Adipocyte (in vitro differentiated cells): Measurements from ENCODE around the gene ZNF213.
"Not testable (repeated sequence)": the region's sequence is repeated elsewhere in the genome, so short reads cannot be mapped to it uniquely, and the experiment has no call there.

Experiments used
- DNase-seq: peaks from one replicate; pipeline ENCODE4 v3.0.0-alpha.2; 2015; ENCODE audit warnings: low read depth
- H3K27me3 ChIP-seq: replicated peaks from 2 replicates; pipeline ENCODE4 v1.7.0; 2013; ENCODE audit warnings: mild to moderate bottlenecking, low read length, moderate library complexity; ENCODE audit not compliant: control insufficient read depth, insufficient read depth
- H3K36me3 ChIP-seq: 2 replicates; pipeline ENCODE4 v1.7.0; 2013; ENCODE audit warnings: low read length, mild to moderate bottlenecking, moderate library complexity; ENCODE audit not compliant: control insufficient read depth, insufficient read depth, severe bottlenecking
- H3K4me1 ChIP-seq: 2 replicates; pipeline ENCODE4 v1.7.0; 2013; ENCODE audit warnings: mild to moderate bottlenecking, low read length, moderate library complexity; ENCODE audit not compliant: control insufficient read depth, insufficient read depth
- H3K4me3 ChIP-seq: 2 replicates; pipeline ENCODE4 v1.7.0; 2013; ENCODE audit warnings: mild to moderate bottlenecking, low read length, moderate library complexity
- H3K9ac ChIP-seq: 2 replicates; pipeline ENCODE4 v1.7.0; 2013; ENCODE audit warnings: mild to moderate bottlenecking, low read length, moderate library complexity
- H3K9me3 ChIP-seq: 2 replicates; pipeline ENCODE4 v1.7.0; 2013; ENCODE audit warnings: mild to moderate bottlenecking, low read length, moderate library complexity; ENCODE audit not compliant: control insufficient read depth

ZNF213 gene

GRCh38 chr16:3155972-3156371 is 21.1 kb downstream of the ZNF213 start:
- H3K4me1 ChIP-seq, result peaks cover 21% of the 10 kb centered on the region
- no peaks in the 10 kb centered on the region for H3K36me3 ChIP-seq
- no peak overlapping the region for H3K4me3 ChIP-seq
- DNase-seq, result no peak
- no peaks in the 10 kb centered on the region for H3K27me3 ChIP-seq
- no peaks in the 10 kb centered on the region for H3K9me3 ChIP-seq
- H3K9ac ChIP-seq, result no peak overlapping the region

DNA sequence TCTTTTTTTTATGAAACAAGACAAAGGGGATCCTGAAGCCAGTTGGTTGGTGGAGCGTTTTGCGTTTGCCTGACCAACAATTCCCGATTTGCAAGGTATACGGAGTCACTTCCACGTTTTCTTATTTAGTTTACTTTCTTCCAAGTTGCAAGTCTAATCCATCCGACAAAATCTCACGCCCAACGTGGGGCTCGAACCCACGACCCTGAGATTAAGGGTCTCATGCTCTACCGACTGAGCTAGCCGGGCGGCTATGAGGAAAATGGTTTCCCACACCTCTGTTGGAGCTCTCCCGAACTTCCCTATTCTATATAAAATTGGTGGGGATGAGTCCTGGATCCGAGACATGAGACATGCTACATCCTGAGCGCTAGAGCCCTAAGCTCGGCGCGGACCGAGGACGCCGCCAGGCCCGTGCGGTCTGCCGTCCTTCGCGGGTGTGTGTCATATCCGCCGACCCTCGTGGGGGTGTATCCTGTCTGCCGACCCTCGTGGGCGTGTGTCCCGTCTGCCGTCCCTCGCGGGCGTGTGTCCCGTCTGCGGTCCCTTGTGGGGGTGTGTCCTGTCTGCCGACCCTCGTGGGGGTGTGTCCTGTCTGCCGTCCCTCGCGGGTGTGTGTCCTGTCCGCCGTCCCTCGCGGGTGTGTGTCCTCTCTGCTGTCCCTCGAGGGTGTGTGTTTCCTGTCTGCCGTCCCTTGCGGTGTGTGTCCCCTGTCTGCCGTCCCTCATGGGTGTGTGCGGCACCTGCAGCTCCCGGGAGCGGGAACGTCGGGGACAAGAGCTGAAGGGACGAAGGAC is 22.6 kb downstream of the ZNF213 start:
- Histone ChIP-seq H3K9ac (peak overlapping the region; percentile 77), H3K36me3 (no peaks in the 10 kb centered on the region), H3K9me3 (no peaks in the 10 kb centered on the region), H3K27me3 (no peaks in the 10 kb centered on the region), H3K4me1 (peaks cover 15% of the 10 kb centered on the region), H3K4me3 (peak overlapping the region; percentile 86)
- peak; percentile 89 for DNase-seq

GRCh38 chr16:3158026-3158509 is 23.2 kb downstream of the ZNF213 start:
- H3K4me3 ChIP-seq, result peak overlapping the region; percentile 86
- no peaks in the 10 kb centered on the region for H3K9me3 ChIP-seq
- DNase-seq, result peak; percentile 47
- peaks cover 14% of the 10 kb centered on the region for H3K4me1 ChIP-seq
- H3K27me3 ChIP-seq, result no peaks in the 10 kb centered on the region
- no peaks in the 10 kb centered on the region for H3K36me3 ChIP-seq
- peak overlapping the region; percentile 77 for H3K9ac ChIP-seq

DNA sequence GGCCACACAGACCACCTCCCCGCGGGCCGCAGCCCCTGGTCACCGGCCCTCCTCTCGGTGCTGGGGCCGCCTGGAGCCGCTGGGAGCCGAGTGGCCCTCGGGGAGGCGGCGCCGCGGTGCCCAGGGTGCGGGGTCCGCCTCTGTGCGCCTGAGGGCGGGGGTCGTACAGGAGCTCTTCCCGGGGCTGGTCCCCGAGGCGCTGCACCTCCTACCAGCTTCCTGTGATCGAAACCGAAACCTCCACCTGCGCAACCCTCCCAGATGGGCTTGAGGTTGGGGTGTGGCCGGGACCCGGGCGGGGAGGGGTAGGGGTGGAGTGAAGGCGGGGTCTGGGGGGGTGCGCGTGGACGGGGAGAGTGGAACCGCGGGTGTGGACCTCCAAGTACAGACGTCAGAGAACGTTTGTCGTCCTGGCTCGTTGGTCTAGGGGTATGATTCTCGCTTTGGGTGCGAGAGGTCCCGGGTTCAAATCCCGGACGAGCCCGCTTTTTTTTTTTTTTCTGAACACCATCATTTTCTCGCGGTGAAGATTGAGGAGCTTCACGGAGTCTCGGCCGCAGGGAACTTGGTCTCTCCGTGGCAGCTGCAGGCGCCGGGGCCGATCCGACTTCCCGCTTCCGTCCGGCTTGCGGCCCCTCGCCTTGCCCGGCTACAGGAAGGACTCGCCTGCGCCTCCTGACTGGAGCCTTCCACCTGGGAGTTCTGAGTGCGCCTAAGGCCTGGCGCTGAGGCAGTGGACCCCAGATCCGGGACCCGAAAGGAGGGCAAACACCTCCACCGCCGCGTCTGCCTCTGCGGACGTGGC is 23.9 kb downstream of the ZNF213 start:
- no peaks in the 10 kb centered on the region for H3K36me3 ChIP-seq
- peaks cover 14% of the 10 kb centered on the region for H3K4me1 ChIP-seq
- peaks cover 4% of the 10 kb centered on the region for H3K27me3 ChIP-seq
- H3K9ac ChIP-seq, result peak overlapping the region; percentile 91
- peak; percentile 91 for DNase-seq
- H3K9me3 ChIP-seq, result no peaks in the 10 kb centered on the region
- H3K4me3 ChIP-seq, result peak overlapping the region; percentile 86

GRCh38 chr16:3161235-3162018 is 26.6 kb downstream of the ZNF213 start:
- Histone ChIP-seq H3K4me3 (no peak overlapping the region), H3K36me3 (no peaks in the 10 kb centered on the region), H3K9ac (no peak overlapping the region), H3K27me3 (peaks cover 5% of the 10 kb centered on the region), H3K9me3 (no peaks in the 10 kb centered on the region), H3K4me1 (peaks cover 14% of the 10 kb centered on the region)
- DNase-seq, result no peak

DNA sequence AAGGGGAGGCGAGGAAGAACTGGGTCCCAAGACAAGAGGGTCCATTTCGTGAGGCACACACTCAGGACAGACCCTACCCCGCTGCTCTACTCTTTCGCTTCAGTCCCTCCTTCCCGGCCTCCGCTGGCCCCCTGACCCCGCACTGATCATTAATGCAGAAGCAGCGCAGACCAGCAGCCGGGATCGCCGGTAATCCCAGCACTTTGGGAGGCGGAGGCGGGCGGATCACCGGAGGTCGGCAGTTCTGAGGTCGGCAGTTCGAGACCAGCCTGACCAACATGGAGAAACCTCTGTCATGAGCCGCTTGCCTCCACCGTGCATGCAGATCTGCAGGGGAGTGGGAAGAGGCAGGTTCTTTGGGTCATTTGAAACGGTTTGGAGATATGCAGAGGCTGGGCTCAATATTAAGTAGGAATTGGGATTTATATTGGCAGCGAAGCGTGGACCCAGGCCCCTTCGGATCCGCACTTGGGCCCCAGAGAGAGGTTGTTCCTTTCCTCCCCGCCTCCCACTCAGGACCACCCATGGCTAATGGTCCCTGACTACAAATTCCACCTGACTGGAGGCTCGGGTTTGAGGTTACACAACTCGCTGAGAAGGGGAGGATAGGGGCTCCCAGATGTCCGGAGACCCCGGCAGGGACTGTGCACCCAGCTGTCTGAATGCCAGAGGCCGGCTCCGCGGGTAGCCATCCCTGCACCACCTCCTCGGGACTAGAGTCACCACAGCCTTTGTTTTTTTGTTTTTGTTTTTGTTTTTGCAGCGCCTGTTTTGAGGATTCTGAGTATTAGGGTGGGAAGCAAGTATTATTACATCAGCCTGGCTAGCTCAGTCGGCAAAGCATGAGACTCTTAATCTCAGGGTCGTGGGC is 29.5 kb downstream of the ZNF213 start:
- H3K4me1 ChIP-seq, result peaks cover 5% of the 10 kb centered on the region
- H3K36me3 ChIP-seq, result no peaks in the 10 kb centered on the region
- no peak for DNase-seq
- H3K4me3 ChIP-seq, result no peak overlapping the region
- H3K9me3 ChIP-seq, result no peaks in the 10 kb centered on the region
- H3K9ac ChIP-seq, result no peak overlapping the region
- H3K27me3 ChIP-seq, result peaks cover 23% of the 10 kb centered on the region

DNA sequence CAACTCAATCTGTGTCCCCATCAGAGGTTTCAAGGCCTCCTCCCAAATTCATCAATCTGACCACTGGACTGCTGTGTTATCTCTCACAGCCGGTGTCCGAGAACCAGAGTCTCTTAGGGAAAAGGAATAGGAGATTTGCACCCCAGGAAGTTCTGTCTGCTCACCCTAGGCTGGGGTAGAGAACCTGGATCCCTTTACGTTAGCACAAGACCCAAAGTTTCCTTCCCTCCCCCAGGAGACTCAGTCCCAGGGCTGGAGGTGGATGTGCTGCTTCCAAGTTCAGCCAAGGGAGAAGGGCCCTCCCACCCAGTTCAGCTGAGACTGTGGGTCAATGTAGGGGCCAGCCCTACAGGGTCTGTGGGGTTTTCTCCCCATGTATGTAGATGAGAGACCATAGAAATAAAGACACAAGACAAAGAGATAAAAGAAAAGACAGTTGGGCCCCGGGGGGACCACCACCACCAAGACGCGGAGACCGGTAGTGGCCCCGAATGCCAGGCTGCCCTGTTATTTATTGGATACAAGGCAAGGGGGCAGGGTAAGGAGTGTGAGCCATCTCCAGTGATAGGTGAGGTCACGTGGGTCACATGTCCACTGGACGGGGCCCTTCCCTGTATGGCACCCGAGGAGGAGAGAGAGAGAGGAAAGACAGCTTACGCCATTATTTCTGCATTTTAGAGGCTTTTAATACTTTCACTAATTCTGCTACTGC is 30.4 kb downstream of the ZNF213 start:
- Histone ChIP-seq H3K9ac (peak overlapping the region; percentile 48), H3K36me3 (no peaks in the 10 kb centered on the region), H3K27me3 (peaks cover 31% of the 10 kb centered on the region), H3K9me3 (no peaks in the 10 kb centered on the region), H3K4me1 (no peaks in the 10 kb centered on the region), H3K4me3 (peak overlapping the region; percentile 52)
- no peak for DNase-seq

- H3K4me3 ChIP-seq, result no peak overlapping the region
- no peaks in the 10 kb centered on the region for H3K36me3 ChIP-seq
- peaks cover 37% of the 10 kb centered on the region for H3K27me3 ChIP-seq
- H3K9me3 ChIP-seq, result no peaks in the 10 kb centered on the region
- H3K4me1 ChIP-seq, result peaks cover 5% of the 10 kb centered on the region
- no peak for DNase-seq
- H3K9ac ChIP-seq, result no peak overlapping the region
Measured at GRCh38 chr16:3166505-3166886, 31.7 kb downstream of the ZNF213 start.

DNA sequence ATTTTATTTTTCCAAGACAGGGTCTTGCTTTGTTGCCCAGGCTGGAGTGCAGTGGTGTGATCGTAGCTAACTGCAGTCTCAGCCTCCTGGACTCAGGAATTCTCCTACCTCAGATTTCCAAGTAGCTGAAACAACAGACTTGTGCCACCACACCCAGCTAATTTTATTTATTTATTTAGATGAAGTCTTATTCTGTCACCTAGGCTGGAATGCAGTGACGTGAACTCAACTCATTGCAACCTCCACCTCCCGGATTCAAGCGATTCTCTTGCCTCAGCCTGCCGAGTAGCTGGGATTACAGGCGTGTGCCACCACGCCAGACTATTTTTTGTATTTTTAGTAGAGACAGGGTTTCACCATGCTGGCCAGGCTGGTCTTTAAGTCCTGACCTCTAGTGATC is 33.9 kb downstream of the ZNF213 start:
- H3K27me3 ChIP-seq, result peaks cover 39% of the 10 kb centered on the region
- not testable (repeated sequence) for H3K9ac ChIP-seq, H3K4me1 ChIP-seq, H3K9me3 ChIP-seq, H3K4me3 ChIP-seq, DNase-seq, H3K36me3 ChIP-seq
